GM21576 (cell line): ENCODE results near the gene PTTG1IP2.

Experiments used
- ATAC-seq: cut with Tn5 transposase; IDR thresholded peaks from one replicate; pipeline ENCODE4 v1.9.1; 2021; ENCODE audit warnings: mild to moderate bottlenecking, moderate library complexity; ENCODE audit not compliant: unreplicated experiment

PTTG1IP2 gene

GRCh38 chr7:90474284-90475210, 5.1 kb downstream of the PTTG1IP2 start:
- no peak for ATAC-seq

DNA sequence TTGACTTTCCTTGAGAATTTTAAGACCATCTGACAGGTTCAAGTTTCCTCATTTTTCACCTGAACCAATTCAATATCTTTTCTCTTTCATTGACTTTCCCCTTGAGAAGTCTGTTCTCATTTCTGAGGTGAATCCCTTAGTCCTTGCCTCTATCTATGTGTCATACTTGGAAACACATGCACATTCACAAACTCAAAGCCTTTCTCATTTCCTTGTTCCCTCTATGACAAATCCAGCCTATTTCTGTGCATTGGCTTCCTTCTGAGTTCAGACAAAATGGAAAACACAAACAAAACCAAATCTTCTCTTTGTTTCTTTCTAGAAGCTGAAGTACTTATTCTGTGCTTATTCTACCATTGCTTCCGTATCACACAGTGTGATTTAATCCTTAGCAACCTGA, 13.8 kb downstream of the PTTG1IP2 start:
- ATAC-seq, result no peak

GRCh38 chr7:90484706-90485105, 15.3 kb downstream of the PTTG1IP2 start:
- ATAC-seq, result no peak

- ATAC-seq, result no peak
These were observed 16.4 kb downstream of the PTTG1IP2 start for GRCh38 chr7:90485734-90486316.

DNA sequence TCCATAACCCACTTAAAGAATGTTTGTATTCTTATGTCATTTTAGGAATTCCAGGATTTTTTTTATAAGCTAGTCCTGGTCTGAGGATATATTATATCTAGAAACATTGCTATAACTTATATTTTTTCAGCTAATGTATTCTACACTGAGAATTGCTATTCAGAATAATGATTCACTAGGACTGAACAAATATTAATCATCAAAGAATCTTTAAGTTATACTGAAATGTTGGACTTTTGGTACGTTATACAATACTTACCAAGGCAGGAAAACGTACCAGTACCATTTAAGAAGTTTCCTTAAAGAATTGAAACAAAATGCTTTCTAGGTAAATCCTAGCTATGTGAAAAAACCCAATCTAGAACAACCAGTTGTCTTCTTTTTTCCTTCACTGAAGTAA, 18.4 kb downstream of the PTTG1IP2 start:
- no peak for ATAC-seq

DNA sequence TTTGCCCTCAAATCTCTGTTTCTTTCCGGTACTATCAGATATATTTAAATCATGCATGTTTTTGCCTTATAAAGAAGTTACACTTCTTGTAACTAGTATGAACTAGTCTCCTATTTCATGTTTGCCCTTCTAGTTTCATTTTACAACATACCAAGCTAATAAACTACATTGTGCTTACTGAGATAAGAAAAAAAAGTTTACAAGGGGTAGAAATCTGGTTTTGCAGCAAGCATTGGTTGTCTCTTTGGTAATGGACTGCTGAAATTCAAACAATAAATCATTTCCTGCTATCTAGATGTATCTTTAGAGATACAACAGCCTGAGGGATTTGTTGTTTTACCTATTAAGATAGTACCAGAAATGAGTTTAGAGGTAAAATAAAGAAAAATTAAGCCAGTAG, 18.8 kb downstream of the PTTG1IP2 start:
- ATAC-seq, result no peak

GRCh38 chr7:90492250-90492649, 22.8 kb downstream of the PTTG1IP2 start:
- no peak for ATAC-seq

GRCh38 chr7:90495241-90495640, 25.8 kb downstream of the PTTG1IP2 start:
- ATAC-seq, result no peak

GRCh38 chr7:90502539-90502938, 33.1 kb downstream of the PTTG1IP2 start:
- no peak for ATAC-seq

DNA sequence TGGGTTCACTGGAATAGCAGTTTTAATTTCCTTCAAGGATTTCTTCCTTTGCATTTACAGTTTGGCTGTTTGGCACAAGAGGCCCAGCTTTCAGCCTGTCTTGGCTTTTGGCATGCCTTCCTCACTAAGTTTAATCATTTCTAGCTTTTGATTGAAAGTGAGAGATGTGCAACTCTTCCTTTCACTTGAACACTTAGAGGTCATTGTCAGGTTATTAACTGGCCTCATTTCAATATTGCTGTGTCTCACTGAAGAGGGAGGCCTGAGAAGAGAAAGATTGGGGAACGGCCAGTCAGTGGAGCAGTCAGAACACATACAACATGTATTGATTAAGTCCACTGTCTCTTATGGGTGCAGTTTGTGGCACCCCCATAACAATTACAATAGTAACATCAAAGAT, 33.9 kb downstream of the PTTG1IP2 start:
- ATAC-seq, result no peak

GRCh38 chr7:90507692-90508091, 38.3 kb downstream of the PTTG1IP2 start:
- ATAC-seq, result no peak

DNA sequence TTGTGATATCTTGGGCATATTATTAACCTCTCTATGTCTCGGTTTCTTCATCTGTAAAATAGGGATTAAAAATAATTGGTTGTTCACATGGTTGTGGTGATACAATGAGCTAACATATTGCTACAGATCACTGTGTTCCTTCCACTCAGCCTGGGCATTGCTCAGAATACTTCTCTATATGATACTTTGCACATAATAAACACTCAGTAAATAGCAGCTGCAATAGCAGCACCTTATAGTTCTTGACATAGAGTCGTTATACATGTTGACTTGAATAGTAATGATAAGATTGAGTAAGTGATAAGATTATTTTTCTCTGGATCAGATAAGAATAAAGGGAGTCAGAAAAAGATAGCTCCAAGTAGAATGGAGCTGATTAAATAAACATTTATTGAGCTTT, 42.3 kb downstream of the PTTG1IP2 start:
- no peak for ATAC-seq

- ATAC-seq, result no peak
These were observed 43.4 kb downstream of the PTTG1IP2 start for GRCh38 chr7:90512821-90513254.

GRCh38 chr7:90516257-90516656, 46.8 kb downstream of the PTTG1IP2 start:
- no peak for ATAC-seq

DNA sequence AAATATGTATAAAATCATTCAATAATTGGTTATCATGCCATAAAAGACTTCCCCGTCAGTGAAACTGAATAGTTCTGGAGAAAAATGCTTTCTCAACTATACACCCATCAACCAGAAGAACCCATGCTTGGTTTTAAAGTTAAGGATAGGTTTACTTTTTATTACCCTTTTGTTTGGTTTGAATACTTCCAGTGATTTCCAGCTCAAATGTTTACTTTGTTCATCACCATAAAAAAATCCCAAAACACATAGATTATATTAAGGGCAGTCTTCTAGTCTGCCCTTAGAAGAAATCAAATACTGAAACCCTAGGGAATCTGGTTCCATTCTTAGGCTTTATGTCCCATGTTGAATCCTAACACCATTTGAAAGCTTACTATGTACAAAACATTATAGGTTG, 49.2 kb downstream of the PTTG1IP2 start:
- no peak for ATAC-seq

- no peak for ATAC-seq
These were observed 51.0 kb downstream of the PTTG1IP2 start for GRCh38 chr7:90520484-90520883.

- no peak for ATAC-seq
These were observed 60.8 kb downstream of the PTTG1IP2 start for GRCh38 chr7:90530263-90530662.

DNA sequence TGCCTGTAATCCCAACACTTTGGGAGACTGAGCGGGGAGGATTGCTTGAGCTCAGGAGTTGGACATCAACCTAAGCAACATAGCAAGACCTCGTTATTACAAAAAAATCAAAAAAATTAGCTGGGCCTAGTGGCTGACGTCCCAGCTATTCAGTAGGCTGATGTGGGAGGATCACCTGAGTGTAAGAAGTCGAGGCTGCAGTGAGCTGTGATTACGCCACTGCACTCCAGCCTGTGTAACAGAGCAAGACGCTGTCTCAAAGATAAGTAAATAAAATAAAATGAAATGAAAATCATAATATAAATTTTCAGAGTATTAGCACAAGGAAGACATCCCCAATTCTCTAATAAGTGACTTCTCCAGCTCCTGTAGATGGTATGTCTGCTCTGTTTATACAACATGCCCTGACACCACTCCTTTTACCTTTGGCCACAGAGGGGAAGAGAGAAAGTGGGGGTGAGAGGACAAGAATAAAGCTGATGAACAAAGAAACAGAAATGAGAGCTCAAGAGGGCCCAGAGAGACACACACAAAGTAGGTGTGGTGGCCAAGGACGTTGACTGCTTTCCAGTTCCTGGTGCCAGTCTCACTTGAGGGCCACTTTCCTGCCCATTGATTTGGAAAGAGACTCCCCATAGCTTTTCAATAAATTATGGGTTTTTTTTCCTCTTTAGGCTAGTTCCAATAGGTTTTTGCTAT, 62.9 kb downstream of the PTTG1IP2 start:
- ATAC-seq, result peak; percentile 74

- ATAC-seq, result no peak
These were observed 67.0 kb downstream of the PTTG1IP2 start for GRCh38 chr7:90536449-90536848.

DNA sequence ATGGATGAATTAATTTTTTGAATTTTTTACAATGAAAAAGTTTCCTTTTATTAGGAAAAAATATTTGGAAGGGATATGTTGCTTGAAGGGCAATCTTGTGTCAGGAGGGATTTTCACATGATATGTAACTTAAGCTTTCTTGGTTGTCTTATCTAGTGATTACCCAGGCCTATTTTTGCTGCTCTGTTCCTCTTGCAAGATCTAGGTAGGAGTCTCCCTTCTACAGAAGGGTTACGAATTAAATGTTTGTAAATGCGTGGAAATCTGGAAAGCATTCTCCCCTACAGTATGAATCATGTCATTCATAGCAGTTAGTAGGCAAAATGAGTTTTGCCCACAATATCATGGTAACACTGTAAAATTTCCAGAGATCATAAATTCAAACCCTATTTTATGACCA, 69.0 kb downstream of the PTTG1IP2 start:
- no peak for ATAC-seq

GRCh38 chr7:90540406-90540805, 71.0 kb downstream of the PTTG1IP2 start:
- ATAC-seq, result no peak

DNA sequence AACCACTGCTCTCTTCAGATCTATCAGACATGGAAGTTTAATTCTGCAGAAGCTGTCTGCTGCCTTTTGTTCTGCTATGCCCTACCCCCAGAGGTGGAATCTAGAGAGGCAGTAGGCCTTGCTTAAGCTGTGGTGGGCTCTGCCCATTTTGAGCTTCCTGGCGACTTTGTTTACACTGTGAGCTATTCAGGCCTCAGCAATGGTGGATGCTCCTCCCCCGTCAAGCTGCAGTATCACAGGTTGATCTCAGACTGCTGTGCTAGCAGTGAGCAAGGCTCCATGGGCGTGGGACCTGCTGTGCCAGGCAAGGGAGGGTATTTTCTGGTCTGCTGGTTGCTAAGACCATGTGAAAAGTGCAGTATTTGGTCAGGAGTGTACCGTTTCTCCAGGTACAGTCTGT, 81.6 kb downstream of the PTTG1IP2 start:
- ATAC-seq, result no peak
